Measurements from ENCODE around the gene ARHGAP24. TPM values are rescaled to one million over a fixed set of nuclear protein-coding genes. Genes with fewer than 3 reads are reported as not detected.

Gene ARHGAP24
- polyA plus RNA-seq, 3 donors, result 12.5 to 32.0 (median 18.8) TPM

- peak overlapping the region; percentile 48 for H2AFZ ChIP-seq (ENCODE audit: insufficient read depth, low read depth, low read length, poor library complexity, severe bottlenecking)
- intact Hi-C loops (cut with micrococcal nuclease), result no loop called here
- H3K27ac ChIP-seq (ENCODE audit: low read depth in 1 of 2, low read length in 2 of 2), result peak overlapping the region in 1 of 2 donors; percentile 77
- peaks cover 56% of the 10 kb centered on the region for H3K4me1 Mint-ChIP-seq
- peak overlapping the region in 1 of 2 donors; percentile 19 for H3K4me3 Mint-ChIP-seq
- no peaks in the 10 kb centered on the region for H3K36me3 ChIP-seq (replicated peaks in 1 of 2; ENCODE audit: control insufficient read depth in 1 of 2, insufficient read depth in 2 of 2, low read length in 2 of 2)
- H4K20me1 ChIP-seq (ENCODE audit: insufficient read depth, low read length), result no peaks in the 10 kb centered on the region
- H3K27me3 Mint-ChIP-seq (ENCODE audit: low read depth in 3 of 3), result no peaks in the 10 kb centered on the region
- peaks cover 0 to 5% (median 0%) of the 10 kb centered on the region in 7 donors for H3K9me3 Mint-ChIP-seq
- peaks cover 51 to 67% of the 10 kb centered on the region in 2 donors for H3K4me1 ChIP-seq (ENCODE audit: control insufficient read depth in 1 of 2, insufficient read depth in 2 of 2, low read length in 2 of 2)
- peak overlapping the region; percentile 44 for H3K4me2 ChIP-seq (replicated peaks; ENCODE audit: extremely low read depth, low read length, poor library complexity, severe bottlenecking)
- no peak for TF ChIP-seq CTCF (IDR thresholded peaks at IDR 0.05)
- H3K36me3 Mint-ChIP-seq, result peaks cover 0 to 3% of the 10 kb centered on the region in 2 donors
- H3K27me3 ChIP-seq (ENCODE audit: control insufficient read depth in 2 of 2, insufficient read depth in 2 of 2, low read length in 2 of 2), result no peaks in the 10 kb centered on the region
- no peak overlapping the region for H3K9ac ChIP-seq (ENCODE audit: insufficient read depth, low read length, poor library complexity, severe bottlenecking)
- no peaks in the 10 kb centered on the region for H3K9me3 ChIP-seq (replicated peaks in 1 of 2; ENCODE audit: control insufficient read depth in 1 of 2, insufficient read depth in 1 of 2, low read length in 2 of 2)
- peak overlapping the region in 1 of 3 experiments; percentile 50 for H3K4me3 ChIP-seq (replicated peaks in 1 of 3; ENCODE audit: low read depth in 2 of 3, low read length in 3 of 3)
- H3K79me2 ChIP-seq (ENCODE audit: insufficient read depth, low read length), result peaks cover 22% of the 10 kb centered on the region
- DNase-seq, result peak; percentile 56 to 80 (median 60)
- WGBS (ENCODE audit: insufficient coverage), result no CpG with 5 or more reads among the region's 1 CpG
- H3K27ac Mint-ChIP-seq, result peak overlapping the region; percentile 68 to 90 (median 82)
Measured at GRCh38 chr4:85701861-85702321, 226.9 kb downstream of the ARHGAP24 start.

- Mint-ChIP-seq H3K27ac (peak overlapping the region; percentile 82 to 95 (median 91)), H3K36me3 (peaks cover 0 to 3% of the 10 kb centered on the region in 2 donors), H3K9me3 (peaks cover 0 to 5% (median 0%) of the 10 kb centered on the region in 7 donors), H3K27me3 (ENCODE audit: low read depth in 3 of 3) (no peaks in the 10 kb centered on the region), H3K4me1 (peaks cover 57% of the 10 kb centered on the region), H3K4me3 (no peak overlapping the region)
- intact Hi-C loops (cut with micrococcal nuclease), result no loop called here
- no peak for DNase-seq
- H3K9ac ChIP-seq (ENCODE audit: insufficient read depth, low read length, poor library complexity, severe bottlenecking), result no peak overlapping the region
- H2AFZ ChIP-seq (ENCODE audit: insufficient read depth, low read depth, low read length, poor library complexity, severe bottlenecking), result peak overlapping the region; percentile 16
- no peaks in the 10 kb centered on the region for H4K20me1 ChIP-seq (ENCODE audit: insufficient read depth, low read length)
- WGBS (ENCODE audit: insufficient coverage), result no CpG with 5 or more reads among the region's 3 CpGs
- peaks cover 49 to 68% of the 10 kb centered on the region in 2 donors for H3K4me1 ChIP-seq (ENCODE audit: control insufficient read depth in 1 of 2, insufficient read depth in 2 of 2, low read length in 2 of 2)
- H3K79me2 ChIP-seq (ENCODE audit: insufficient read depth, low read length), result peaks cover 22% of the 10 kb centered on the region
- no peak for TF ChIP-seq CTCF (IDR thresholded peaks at IDR 0.05)
- H3K9me3 ChIP-seq (replicated peaks in 1 of 2; ENCODE audit: control insufficient read depth in 1 of 2, insufficient read depth in 1 of 2, low read length in 2 of 2), result no peaks in the 10 kb centered on the region
- peak overlapping the region; percentile 52 to 73 for H3K27ac ChIP-seq (ENCODE audit: low read depth in 1 of 2, low read length in 2 of 2)
- no peaks in the 10 kb centered on the region for H3K36me3 ChIP-seq (replicated peaks in 1 of 2; ENCODE audit: control insufficient read depth in 1 of 2, insufficient read depth in 2 of 2, low read length in 2 of 2)
- H3K4me2 ChIP-seq (replicated peaks; ENCODE audit: extremely low read depth, low read length, poor library complexity, severe bottlenecking), result peak overlapping the region; percentile 44
- no peaks in the 10 kb centered on the region for H3K27me3 ChIP-seq (ENCODE audit: control insufficient read depth in 2 of 2, insufficient read depth in 2 of 2, low read length in 2 of 2)
- H3K4me3 ChIP-seq (replicated peaks in 1 of 3; ENCODE audit: low read depth in 2 of 3, low read length in 3 of 3), result peak overlapping the region in 1 of 3 experiments; percentile 50
Measured at GRCh38 chr4:85703096-85703495, 228.1 kb downstream of the ARHGAP24 start.

Measured in CD14-positive monocyte (primary cell).